Right kidney (tissue), 1 donor: Measurements from ENCODE around the gene FIBCD1.

Experiments used
- DNase-seq: peaks from one replicate; pipeline ENCODE4 v3.0.0-alpha.2; 2016

FIBCD1 gene

GRCh38 chr9:130936285-130937117 is 2.5 kb downstream of the FIBCD1 start:
- DNase-seq, result no peak

GRCh38 chr9:130935648-130936271 is 3.3 kb downstream of the FIBCD1 start:
- DNase-seq, result no peak

GRCh38 chr9:130934702-130935647 is 4.1 kb downstream of the FIBCD1 start:
- DNase-seq, result no peak

- DNase-seq, result no peak
These were observed 4.8 kb downstream of the FIBCD1 start for GRCh38 chr9:130934246-130934645.

- DNase-seq, result no peak
These were observed 5.7 kb downstream of the FIBCD1 start for GRCh38 chr9:130933114-130934046.

- no peak for DNase-seq
These were observed 6.6 kb downstream of the FIBCD1 start for GRCh38 chr9:130932255-130933079.

DNA sequence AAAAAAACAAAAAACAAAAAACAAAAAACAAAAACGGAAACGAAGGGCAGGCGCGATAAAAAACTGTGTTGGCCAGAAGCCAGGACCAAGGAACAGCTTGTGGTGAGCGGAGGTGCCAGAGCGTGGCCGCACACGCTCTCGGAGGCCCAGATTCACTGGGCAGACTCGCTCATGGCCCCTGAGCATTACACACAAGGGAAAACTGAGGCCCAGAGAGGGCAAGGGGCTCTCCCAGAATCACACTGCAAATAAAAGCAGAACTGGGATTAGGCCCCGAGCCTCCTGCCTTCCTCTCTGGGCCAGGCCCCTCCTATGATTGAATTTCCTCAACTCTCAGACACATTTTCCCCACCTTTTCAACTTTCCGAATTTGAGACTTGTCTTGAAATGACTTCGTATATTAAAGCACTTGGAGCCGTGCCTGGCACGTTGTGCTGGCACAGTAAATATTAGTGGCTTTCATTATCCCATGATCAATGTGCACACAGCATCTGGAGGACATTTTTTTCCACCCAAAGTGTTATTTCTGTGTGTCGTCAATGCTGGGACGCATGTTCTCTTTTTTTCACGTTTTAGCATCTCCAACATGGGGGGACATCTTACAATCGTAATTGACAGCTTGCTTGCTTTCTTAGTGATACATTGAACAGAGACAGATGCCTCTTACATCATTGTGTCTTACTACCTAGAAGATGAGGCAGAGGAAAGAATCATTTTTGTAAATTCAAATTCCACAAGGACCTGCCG is 7.4 kb downstream of the FIBCD1 start:
- DNase-seq, result no peak

GRCh38 chr9:130930804-130931349 is 8.2 kb downstream of the FIBCD1 start:
- DNase-seq, result no peak

DNA sequence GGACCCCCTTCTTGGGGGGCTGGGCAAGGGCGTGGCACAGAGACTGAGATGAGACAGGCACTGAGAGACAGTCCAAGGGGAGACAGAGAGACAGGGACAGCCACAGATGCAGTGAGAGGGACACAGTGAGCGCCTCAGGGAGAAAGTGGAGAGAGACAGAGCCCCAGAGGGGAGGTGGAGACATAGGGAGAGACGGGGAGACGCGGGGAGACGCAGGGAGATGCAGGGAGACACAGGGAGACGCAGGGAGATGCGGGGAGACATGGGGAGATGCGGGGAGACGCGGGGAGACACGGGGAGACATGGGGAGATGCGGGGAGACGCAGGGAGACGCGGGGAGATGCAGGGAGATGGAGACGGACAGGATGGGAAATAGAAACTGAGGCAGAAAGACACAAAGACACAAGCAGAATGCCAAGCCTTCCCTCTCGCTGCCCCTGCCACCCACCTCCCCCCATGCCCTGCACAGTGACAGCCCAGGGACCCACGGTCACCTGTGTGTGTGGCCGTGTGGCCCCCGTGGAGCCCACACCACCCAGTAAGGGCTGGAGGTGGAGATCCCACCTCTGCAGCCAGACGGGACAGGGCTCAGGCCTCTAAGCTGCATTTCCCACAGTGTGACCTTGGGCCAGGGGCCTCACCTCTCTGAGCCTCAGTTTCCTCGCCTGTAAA is 8.8 kb downstream of the FIBCD1 start:
- DNase-seq, result no peak

GRCh38 chr9:130929571-130930038 is 9.4 kb downstream of the FIBCD1 start:
- DNase-seq, result no peak

- DNase-seq, result no peak
These were observed 10.8 kb downstream of the FIBCD1 start for GRCh38 chr9:130927995-130928900.

- DNase-seq, result no peak
These were observed 11.7 kb downstream of the FIBCD1 start for GRCh38 chr9:130927338-130927737.

- DNase-seq, result no peak
These were observed 13.9 kb downstream of the FIBCD1 start for GRCh38 chr9:130925050-130925678.

GRCh38 chr9:130924448-130924788 is 14.6 kb downstream of the FIBCD1 start:
- DNase-seq, result no peak

DNA sequence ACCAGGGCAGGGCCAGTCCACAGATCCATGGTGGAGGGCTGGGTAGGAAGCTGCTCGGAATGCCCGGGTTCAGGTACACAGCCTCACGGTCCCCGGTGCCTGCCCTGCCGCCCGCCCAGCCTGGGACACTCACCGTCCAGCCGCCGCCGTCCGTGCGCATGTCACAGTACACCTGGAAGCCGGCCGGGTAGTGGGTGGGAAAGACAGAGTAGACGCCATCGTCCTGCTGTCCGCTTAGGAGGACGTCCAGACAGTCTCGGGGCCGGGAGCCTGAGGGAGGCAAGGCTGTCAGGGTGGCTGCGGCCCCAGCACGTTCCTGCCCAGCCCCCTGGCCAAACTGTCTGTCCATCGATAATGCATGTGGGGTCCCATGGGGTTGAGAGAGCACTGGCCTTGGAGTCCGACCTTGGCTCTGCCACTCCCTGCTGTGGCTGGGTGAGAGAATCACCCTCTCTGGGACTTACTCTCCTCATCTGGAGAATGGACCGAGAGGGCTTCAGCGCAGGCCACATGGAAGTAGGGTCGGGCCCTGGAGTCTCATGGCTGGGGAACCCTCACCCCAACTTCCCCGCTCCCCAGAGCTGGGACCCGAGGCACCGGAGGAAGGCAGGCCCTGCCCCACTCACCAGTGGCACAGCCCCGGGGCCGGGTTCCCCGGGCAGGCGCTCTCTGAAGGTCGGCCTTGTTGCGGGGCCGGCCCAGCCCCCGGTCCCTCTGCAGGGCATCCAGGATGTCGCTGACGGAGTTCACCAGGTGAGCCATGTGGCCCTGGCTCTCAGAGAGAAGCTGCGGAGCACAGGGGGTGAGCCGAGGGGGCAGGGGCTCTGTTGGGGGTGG is 15.2 kb downstream of the FIBCD1 start:
- no peak for DNase-seq

GRCh38 chr9:130922893-130923610 is 16.0 kb downstream of the FIBCD1 start:
- no peak for DNase-seq
